ENCODE measurements around the gene KLHL8.

Gene KLHL8

DNA sequence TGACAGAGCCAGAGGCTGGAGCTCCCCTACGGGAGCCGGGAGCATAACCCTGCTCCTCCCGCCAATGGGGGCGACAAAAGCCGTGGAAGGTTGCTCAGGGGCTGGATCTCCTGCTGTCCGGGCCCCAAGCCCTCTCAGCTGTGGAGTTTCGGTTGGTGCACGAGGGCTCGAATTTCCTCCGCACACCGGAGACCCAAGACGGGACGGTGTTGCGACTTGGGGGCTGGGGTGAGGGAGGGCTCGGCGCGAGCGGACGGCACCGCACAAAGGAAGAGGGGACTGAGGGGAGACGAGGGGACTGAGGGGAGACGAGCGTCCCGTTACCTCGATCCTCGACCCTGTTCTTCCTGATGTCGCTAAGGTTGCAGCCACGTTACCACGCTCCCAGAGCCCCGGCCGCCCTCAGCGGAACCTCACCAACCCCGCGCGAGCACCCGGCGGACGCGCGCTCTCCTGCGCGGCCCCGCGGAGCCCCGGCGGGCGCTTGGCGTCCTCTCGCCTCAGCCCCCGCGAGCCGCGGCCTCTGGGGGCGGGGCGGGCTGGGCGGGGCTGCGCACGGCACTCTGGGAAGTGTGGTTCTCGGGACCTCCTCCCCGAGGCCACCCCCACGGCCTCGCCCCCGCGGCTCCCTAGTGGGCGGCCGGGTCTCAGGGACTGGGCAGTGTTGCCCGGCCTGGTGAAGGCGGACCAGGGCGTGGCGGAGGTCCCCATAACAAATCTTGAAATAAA is at the start of gene KLHL8:
KLHL8 (minus strand) TSS at position 525 of the 729 bp plus-strand sequence. CDS start 25,079 bp downstream, outside the sequence.
- peak; percentile 85 for DNase-seq

DNA sequence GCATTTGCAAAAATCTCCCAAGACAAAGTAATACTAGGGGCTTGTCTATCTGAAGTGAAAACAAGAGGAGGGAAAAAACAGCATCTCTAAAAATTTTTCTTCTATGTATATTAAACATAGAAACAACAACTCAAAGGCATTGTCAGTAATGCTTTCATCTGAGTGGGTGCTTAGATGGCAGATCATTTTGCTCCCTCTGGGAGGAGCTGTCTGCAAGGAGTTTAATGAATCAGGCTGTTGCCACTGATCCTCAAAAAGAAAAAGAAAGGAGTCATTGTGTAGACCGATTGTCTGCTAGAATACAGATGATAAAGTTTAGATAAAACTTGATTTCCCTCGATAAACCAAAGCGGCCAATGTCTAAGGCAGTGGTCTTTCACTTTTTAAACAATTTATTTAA is 49.7 kb upstream of the KLHL8 start:
- no peak for DNase-seq

DNA sequence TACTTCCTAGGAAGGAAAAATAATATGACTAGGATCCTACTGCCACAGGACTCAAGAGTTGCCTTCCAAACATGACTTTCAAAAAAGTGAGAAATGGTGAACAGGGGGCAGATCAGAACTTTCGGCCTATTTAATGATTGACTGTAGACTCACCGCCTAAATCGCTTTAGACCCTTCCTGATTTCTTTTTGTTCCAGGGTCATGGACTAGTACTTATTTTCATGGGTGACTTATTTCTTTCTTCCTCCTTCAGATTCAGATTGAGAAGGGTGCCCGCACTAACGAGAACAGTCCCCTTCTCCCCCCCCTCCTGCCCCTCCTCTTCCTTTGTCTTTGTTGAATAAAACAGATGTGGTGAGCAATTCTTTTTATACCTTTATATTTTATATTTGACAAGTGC is 48.0 kb upstream of the KLHL8 start:
- no peak for DNase-seq

DNA sequence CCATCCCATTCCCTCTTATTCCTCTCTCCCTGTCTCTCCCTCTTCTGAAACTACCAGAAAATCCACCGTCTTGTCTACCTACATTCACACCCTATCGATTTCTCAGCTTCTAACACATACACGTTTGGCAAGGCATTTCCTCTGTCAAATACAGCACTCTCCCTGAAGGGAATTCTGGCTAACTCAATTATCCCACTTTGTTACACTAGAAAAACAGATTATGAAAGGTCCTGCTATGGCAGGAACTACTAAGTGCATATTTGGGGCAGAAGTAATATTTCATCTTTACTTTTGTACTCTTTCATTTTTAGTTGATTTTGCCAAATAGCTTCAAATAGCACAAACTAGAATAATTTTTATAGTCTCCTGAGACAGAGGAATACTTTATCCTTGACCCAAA is 46.6 kb upstream of the KLHL8 start:
- DNase-seq, result no peak

DNA sequence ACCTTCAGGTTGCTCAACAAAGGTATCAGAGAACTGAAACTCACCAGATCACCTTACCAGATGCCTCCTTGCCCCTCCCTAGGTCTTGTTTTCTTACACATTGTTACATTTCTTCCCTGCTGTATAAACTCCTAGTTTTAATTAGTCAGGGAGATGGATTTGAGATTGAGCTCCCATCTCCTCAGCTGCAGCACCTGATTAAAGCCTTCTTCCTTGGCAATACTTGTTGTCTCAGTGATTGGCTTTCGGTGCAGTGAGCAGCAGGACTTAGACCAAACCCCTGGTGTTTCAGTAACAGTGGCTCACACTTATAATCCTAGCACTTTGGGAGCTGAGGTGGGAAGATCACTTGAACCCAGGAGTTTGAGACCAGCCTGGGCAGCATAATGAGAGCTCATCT is 42.5 kb upstream of the KLHL8 start:
- no peak for DNase-seq

DNA sequence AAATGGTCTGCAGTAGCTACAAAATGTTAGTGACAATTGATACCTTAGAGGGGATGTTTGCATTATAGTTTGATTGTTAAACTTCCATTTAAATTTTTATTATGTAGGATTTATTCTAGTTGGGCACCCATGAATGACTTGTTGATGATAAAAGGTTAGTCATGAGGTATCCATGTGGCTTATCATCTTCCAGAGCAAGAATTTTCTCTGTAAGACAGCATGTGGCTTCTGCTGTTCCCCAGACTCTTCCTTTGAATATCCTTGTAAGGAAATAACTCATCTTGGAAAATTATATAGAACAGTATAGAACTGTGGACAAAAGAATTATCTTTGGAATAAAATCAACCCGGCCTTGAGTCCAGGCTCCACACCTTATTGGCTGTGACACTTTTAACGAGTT is 40.1 kb upstream of the KLHL8 start:
- no peak for DNase-seq

DNA sequence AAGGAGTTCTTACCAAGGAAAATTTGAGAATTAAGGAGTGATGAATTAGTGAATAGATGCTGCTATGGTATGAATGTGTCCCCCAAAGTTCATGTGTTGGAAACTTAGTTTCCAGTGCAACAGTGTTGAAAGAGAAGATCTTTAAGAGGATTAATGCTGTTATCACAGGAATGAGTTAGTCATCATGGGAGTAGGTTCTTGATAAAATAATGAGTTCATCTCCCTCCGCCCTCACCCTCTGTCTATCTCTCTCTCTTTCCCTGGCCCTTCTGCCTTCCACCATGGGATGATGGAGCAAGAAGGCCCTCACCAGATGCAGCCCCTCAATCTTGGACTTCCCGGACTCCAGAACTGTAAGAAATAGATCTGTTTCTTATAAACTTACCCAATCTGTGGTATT is 38.3 kb upstream of the KLHL8 start:
- DNase-seq, result no peak

DNA sequence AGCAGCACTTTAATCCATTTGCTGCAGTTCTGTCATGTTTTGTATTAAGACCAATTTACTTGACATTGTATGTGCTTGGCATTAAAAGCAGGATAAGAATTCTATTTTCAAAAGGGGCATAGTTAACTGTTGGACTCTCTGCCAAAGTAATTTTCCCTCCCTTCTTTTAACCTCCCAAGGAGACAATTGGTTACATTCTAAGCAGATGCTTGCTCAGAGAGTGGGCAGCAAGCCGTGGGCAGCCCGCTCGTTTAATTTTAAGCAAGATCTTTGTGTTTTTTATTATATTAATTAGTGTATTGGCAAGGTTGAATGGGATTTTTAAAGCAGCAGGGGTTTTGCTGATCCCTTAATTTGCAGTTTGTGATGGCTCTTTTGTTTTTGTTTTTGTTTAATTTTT is 37.1 kb upstream of the KLHL8 start:
- DNase-seq, result no peak

DNA sequence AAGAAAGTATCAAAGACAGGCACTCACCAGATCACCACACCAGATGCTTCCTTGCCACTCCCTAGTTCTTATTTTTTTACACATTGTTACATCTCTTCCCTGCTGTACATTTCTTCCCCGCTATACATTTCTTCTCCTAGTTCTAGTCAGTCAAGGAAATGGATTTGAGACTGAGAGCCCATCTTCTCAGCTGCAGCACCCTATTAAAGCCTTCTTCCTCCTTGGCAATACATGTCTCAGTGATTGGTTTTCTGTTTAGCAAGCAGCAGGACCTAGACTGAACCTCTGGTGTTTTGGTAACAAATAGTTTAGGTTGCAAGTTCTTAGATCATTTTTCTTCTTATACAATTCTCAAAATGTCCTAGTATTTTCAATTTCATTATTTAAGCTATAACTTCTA is 35.3 kb upstream of the KLHL8 start:
- DNase-seq, result no peak

DNA sequence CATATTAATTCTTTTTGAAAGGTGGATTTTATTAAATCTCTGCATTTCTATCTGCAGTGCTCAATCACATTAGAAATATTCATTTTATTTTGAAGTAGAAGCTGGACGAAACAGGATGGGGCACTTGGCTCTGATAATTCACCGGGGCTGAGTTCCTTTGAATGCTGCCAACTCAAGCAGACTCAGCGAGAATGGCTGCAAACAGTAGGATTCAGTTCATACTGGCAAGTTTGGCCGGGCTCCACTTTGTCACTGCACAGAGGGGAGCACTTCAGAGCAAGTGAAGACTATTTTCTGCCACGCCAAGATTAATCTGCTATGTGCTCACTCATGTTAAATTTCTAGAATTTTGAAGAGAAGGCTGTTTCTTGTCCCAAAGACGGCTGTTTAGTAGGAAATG is 30.7 kb upstream of the KLHL8 start:
- DNase-seq, result no peak

DNA sequence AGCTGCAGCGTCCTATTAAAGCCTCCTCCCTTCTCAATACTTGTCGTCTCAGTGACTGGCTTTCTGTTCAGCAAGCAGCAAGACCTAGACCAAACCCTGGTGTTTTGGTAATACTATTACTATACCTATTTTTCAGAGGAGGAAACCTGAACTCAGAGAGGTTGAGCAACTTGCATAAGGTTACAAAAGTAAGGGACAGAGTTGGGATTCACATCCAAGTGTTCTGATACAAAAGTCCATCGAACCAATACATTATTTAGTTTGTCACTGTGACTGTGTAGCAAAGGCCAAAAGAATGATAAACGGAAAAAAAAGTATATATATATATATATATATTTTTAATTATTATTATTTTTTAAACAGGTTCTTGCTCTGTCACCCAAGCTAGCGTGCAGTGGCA is 29.9 kb upstream of the KLHL8 start:
- no peak for DNase-seq

DNA sequence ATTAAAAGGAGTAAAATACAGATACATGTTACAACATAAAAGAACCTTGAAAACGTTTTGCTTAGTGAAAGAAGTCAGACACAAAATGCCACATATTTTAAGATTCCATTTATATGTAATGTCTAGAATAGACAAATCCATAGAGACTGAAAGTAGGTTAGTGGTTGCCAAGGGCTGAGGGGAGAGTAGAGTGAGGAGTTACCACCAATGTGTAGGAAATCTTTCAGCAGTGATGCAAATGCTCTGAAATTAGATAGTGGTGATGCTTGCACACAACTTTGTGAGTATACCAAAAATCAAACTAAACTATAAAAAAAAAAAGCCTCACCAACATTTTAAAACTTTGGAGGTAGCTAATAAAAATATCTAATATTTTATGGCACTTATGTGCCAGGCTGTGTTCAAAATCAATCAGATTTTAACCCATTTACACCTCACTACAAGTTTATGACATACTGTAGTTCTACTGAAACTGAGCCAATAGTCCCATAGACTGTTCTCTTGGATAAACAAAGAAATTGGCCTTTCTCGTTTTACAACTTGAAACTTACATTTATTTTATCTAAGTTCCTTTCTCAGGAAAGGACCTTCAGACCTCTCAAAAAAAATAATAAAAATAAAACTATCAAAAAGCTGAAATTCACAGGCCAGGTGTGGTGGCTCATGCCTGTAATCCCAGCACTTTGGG is 29.1 kb upstream of the KLHL8 start:
- no peak for DNase-seq

DNA sequence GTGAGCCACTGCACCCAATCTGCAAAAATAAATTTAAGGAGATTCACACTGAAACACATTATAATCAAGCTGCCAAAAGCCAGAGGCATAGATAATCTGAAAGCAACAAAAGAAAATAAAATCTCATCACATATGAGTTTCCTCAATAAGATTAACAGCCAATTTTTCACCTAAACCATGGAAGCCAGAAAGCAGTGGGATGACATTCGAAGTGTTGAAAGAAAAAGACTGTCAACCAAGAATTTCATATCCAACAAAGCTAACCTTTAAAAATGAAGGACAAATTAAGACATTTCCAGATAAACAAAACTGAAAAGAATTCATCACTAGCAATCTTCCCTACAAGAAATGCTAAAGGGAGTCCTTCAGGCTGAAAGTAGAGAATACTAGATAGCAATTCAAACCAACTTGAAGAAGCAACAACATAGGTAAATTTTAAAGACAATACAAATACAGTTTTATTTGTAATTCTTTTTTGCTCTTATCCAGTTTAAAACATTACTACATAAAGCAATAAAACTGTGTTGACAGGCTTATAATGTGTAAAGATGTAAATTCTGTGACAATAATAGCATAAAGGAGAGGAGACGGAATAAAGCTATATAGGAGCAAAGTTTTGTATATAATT is 23.1 kb upstream of the KLHL8 start:
- no peak for DNase-seq

DNA sequence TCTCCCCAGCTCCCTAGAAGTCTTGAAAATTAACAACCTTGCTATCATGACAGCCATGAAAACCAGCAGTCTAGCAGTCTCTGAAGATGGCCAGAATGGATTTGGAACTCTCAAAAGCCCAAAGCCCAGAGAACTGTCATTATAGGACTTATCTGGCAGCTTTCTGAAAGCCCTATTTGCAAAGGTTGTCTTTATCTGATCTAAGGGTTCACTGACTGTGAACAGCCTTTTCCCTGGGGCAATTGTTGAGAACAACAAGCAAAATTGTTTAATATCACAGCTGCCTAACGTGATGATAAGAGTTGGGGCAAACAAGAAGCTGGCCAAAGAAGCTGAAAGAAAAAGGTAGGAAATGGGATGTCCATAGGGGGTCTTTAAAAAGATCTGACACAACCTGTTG is 20.9 kb upstream of the KLHL8 start:
- no peak for DNase-seq

DNA sequence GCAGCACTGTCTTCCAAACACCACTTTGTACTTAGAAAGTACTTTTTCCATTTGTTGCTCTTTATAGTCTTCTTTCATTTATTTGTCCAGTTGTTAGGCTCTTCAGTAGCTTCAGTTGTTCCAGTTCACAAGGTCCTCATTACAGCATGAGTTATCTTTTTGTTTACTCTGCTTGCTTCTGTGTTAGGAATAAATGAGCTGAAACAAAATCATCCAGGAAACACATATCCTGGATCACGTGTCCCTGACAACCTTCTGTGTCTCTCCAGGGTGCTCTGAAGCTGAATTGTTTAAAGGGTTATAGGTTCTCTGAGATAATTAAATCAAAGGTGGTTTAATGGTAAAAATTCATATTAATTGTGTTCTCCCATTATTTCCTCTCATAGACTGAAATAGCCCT is 19.9 kb upstream of the KLHL8 start:
- DNase-seq, result no peak

DNA sequence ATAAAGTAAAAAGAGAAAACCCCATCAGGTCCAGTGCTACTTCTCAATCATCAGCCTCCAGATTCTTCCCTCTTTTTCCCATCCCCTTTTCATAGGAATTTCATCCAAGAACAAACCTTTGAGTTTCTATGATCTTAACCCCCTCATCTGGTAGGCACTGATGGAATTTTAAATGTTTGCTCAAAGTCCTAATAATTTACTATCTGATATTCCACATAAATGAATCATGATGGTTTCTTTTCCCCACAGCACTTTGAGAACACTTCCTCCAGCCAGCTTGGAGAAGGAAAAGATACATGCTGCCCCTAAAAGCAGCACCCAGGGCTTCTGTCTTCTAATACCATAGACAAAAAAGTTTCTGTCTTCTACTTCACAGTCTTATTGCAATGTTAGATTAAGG is 19.4 kb upstream of the KLHL8 start:
- no peak for DNase-seq

DNA sequence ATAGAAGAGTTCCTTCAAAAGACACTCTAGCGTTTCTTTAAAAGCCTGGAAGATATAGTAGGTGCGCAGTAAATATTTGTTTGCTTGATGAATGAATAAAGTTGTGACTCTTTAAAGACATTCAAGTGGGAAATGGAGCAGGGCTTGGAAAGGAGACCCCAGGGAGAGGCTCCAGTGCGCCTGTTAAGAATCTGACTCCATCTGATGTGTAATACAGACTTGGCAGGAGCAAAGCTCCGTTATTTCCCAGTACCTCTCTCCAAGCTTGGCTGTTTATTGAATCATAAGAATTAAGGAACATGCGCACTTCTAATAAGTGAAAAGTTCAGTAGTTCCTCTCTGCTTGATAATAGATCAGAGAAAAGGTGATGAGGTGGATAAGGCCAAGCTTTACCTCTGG is 18.8 kb upstream of the KLHL8 start:
- DNase-seq, result no peak

DNA sequence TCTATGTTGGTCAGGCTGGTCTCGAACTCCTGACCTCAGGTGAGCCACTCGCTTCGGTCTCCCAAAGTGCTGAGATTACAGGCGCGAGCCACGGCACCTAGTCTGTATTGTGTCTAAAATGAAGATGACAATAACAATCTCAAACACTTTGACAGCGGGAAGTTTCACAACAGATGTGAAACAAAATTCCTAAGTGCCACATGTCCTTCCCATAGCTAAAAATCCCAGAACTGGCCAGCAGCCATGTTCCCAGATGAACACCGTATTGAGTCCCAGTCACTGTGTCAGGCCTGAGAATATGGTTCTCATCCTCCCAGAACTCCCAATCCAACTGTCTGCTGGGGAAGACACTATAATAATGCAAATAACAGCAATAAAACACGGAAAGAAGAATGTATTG is 16.4 kb upstream of the KLHL8 start:
- DNase-seq, result no peak

DNA sequence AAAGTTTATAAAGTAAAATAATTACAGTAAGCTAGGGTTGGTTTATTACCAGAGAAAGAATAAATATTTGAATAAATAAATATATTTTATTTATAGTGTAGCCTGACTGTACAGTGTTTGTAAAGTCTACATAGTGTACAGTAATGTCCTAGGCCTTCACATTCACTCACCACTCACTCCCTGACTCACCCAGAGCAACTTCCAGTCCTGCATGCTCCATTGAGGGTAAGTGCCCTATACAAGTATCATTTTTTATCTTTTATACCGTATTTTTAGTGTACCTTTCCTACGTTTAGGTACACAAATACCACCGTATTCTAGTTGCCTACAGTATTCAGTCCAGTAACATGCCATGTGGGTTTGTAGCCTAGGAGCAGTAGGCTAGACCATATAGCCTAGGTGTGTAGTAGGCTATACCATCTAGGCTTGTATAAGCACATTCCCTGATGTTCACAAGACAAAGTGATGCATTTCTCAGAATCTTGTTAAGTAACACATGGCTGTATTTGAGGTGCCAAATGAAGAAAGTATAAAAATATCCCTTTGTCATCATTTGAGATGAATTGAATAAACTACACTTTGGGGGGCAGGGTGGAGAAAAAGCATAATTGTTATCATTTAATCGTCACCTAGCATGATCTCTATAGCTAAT is 14.7 kb upstream of the KLHL8 start:
- no peak for DNase-seq

DNA sequence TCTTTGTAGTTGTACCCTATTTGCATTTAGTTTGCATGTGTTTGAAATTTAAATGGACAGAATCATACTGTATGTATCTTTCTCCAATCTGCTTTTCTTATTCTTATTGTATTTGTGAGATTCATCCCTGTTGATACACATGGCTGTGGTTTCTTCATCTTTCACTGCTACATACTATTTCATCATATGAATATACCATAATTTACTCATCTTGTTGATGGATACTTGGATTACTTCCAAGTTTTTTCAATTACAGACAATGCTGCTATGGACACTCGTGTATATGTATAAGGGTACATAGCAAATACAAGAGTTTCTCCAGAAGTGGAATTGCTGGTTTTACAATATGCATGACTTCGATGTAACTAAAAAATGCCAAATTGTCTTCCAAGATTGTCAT is 11.8 kb upstream of the KLHL8 start:
- DNase-seq, result no peak

DNA sequence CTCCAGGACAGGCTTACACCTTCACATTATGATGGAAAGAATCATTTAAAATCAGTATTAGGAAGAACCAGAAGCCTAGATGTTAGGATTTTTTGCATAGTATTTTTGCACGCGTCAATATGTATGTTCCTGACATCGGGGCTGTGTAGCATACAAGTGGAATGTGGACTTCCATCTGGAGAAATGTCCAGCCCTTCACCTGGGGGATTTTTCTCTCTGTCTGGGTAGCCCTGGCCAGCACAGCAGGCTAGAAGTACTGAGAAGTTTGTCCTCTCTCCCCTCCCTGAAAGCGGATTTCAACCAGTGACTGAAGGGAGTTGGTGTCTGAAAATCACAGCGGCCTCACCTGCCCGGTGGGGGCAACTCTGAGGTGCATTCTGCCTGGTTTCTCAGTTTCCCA is 10.4 kb upstream of the KLHL8 start:
- no peak for DNase-seq

DNA sequence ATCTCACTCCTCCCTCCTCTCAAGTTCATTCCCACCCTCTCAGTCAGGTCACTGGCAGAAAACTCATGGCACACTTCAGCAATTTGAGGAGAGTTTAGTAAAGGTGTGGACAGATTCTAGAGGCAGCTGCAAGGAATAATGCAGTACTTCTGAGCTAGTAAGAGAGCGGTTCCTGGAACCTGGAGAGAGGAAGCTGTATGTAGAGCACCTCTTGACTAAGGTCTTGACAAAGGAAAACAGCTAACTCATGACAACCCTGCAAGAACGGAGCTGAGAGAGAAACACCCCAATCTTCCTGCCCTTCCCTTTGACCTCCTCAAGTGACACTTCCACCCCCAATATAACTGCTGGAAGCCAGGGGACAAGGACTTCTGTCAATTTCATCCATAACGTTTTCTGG is 9.6 kb upstream of the KLHL8 start:
- no peak for DNase-seq

DNA sequence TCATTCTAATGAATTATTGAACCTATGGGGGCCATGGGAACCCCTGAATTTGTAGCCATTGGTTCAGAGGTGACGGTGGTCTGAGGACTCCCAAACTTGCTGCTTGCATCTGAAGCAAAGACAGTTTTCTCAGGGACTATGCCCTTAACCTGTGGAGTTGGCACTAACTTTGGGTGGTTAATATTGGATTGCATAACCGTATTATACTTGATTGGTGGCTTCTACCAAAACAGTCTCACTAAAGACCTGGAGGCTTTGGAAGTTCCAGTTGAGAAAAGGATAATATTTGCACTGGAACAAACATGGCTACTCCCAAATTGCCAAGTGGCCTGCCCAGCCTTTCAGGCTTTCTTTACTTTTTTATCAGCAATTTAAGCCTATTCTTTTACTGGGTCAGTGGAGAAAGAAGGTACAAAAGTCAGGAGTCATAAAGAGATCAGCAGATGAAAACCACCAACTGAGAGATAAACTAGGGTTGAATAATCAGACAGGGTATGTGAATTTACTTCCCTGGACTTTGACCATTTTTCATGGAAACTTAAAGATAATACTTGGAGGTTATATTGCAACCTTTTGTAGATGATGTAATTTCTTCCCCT is 7.9 kb upstream of the KLHL8 start:
- no peak for DNase-seq

DNA sequence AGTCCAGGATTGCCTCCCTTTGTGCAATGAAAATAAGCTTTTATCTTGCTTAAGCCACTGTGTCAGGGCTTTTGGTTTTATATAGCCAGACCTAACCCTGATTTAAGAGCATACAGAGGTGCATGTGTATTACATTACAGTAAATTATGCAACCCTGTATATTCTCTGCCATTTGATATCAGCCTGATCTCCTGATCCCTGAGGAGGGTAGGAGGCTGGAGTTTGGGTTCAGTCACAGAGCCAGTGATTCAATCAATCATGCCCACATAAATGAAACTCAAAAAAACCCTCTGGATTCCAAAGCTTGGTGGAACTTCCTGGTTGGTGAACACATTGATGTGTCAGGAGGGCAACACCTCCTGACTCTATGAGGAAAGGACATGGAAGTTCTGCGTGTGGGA is 7.3 kb upstream of the KLHL8 start:
- no peak for DNase-seq

Measured in stimulated activated naive CD4-positive, alpha-beta T cell treated with Interleukin-2 at 50 U/mL for 16 hours (primary cell).